A673 (cell line): ENCODE results near the gene NKD2. TPM values are rescaled to one million over a fixed set of nuclear protein-coding genes. Genes with fewer than 3 reads are reported as not detected.

Experiments
- BruUV-seq: library from RNA; stranded (reverse); fragments of 400-500 nt; replicated peaks from 2 replicates; lab custom pipeline; 2021; lab: Mats Ljungman, UMichigan
- CTCF ChIA-PET: fragments of 300-600 bp; sonication (Branson Sonifier 250); formaldehyde crosslinking; loops from one replicate; lab custom pipeline; 2022; ENCODE audit warnings: antibody characterized with exemption; lab: Charles Lee
- POLR2A ChIA-PET: fragments of 300-600 bp; sonication (Branson Sonifier 250); formaldehyde crosslinking; loops from one replicate; lab custom pipeline; 2022; ENCODE audit warnings: antibody characterized with exemption; ENCODE audit not compliant: low non-redundant PET; lab: Charles Lee
- DNase-seq: peaks from one replicate; pipeline ENCODE4 v3.0.0-alpha.2; 2015; ENCODE audit warnings: low spot score
- H3K27ac ChIP-seq: fragments of 200-600 bp; sonication (generic); 2 replicates; pipeline ENCODE4 v1.5.1; 2016; ENCODE audit warnings: mixed run types, low read depth, mild to moderate bottlenecking, mixed read lengths, antibody characterized with exemption, low read length; ENCODE audit not compliant: poor library complexity, severe bottlenecking
- H3K27me3 ChIP-seq: fragments of 200-600 bp; sonication (generic); replicated peaks from 2 replicates; pipeline ENCODE4 v1.6.1; 2017; ENCODE audit warnings: mixed run types, low read depth, mild to moderate bottlenecking, mixed read lengths, antibody characterized with exemption, low read length; ENCODE audit not compliant: insufficient read depth, poor library complexity
- H3K36me3 ChIP-seq: fragments of 200-600 bp; sonication (generic); 2 replicates; pipeline ENCODE4 v1.6.1; 2016; ENCODE audit warnings: mixed run types, mild to moderate bottlenecking, mixed read lengths, antibody characterized with exemption, low read length; ENCODE audit not compliant: insufficient read depth, poor library complexity, severe bottlenecking
- H3K4me1 ChIP-seq: fragments of 200-600 bp; sonication (generic); 2 replicates; pipeline ENCODE4 v1.6.1; 2017; ENCODE audit warnings: mixed run types, mild to moderate bottlenecking, mixed read lengths, antibody characterized with exemption, low read length; ENCODE audit not compliant: insufficient read depth, poor library complexity, severe bottlenecking
- H3K4me3 ChIP-seq: fragments of 200-600 bp; sonication (generic); 2 replicates; pipeline ENCODE4 v1.5.1; 2016; ENCODE audit warnings: low read depth, mixed run types, mild to moderate bottlenecking, mixed read lengths, low read length; ENCODE audit not compliant: poor library complexity, severe bottlenecking
- H3K9me3 ChIP-seq: fragments of 200-600 bp; sonication (generic); 2 replicates; pipeline ENCODE4 v1.6.1; 2016; ENCODE audit warnings: mixed run types, low read depth, mild to moderate bottlenecking, mixed read lengths, antibody characterized with exemption, low read length; ENCODE audit not compliant: poor library complexity, severe bottlenecking
- CTCF ChIP-seq: fragments of 300-800, 200-600 bp; sonication (generic); conservative IDR thresholded peaks from 2 replicates; pipeline ENCODE4 v1.5.1; 2017; ENCODE audit warnings: low read depth, mild to moderate bottlenecking, antibody characterized with exemption, low read length, moderate library complexity, mixed read lengths
- EZH2 ChIP-seq: fragments of 200-600 bp; sonication (generic); IDR thresholded peaks from 2 replicates; pipeline ENCODE4 v1.6.1; 2017; ENCODE audit warnings: borderline replicate concordance, low read depth, mild to moderate bottlenecking, mixed read lengths, antibody characterized with exemption, low read length; ENCODE audit not compliant: poor library complexity, severe bottlenecking
- intact Hi-C: fragments of 100-400 bp; cut with micrococcal nuclease; formaldehyde crosslinking; loops from one replicate; pipeline ENCODE4 v1.10.0; 2022; ENCODE audit not compliant: unreplicated experiment
- total RNA-seq: library from RNA; stranded (reverse); gene quantifications from 2 replicates; pipeline ENCODE4 v1.2.3, GENCODE V29; 2021

NKD2 gene
- total RNA-seq, 1 experiment from 2014 or later: 23.5 TPM

DNA sequence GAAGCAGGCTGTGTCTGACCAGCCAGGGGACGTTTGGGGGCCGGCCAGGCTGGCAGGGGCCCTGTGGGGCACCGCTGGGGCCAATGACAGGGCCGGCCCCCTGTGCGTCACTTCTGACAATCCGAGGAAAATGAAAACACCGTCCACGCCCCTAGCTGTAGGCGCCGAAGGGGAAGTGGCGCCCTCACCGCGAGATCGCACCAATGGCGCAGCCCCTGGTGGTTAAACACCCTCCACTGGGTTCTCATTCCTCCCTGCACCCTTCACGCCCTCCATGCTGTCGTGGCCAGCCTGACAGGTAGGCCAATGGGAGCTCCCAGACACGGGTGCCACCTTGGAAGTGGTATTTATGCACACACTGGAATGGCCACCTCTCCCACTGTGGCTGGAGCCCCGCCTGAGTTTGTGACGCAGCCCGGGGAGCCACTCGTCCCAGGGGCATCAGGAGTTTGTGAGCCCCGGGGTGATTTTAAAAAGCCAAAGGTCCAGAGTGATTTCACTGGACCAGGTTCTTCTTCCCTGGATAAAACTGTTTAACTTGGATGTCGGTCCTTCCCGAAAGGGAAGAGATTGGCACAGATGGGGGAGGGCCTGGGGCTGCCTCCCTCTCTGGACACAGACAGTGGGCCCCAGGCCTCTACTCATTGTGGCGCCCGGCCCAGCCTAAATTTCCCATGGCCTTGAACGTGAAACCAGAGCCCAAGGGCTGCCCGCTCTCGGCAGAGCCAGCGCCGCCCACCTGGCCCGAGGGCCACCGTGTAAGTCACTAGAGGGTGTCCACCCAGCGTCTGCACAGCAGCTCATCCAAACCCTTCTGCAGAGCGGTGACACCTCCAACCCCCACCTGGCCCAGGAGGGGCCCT is 49.7 kb downstream of the NKD2 start:
- no peak for TF ChIP-seq CTCF
- ChIA-PET POLR2A (no interaction called here), CTCF (no interaction called here)
- H3K9me3 ChIP-seq: no peaks in the 10 kb centered on the region
- no peaks in the 10 kb centered on the region for H3K36me3 ChIP-seq
- H3K27me3 ChIP-seq: no peaks in the 10 kb centered on the region
- no peak for DNase-seq
- H3K4me3 ChIP-seq: no peak overlapping the region
- no TSS peak for BruUV-seq
- no peaks in the 10 kb centered on the region for H3K4me1 ChIP-seq
- intact Hi-C loops: no loop called here
- no peak overlapping the region for H3K27ac ChIP-seq

- BruUV-seq: no TSS peak
- no peaks in the 10 kb centered on the region for H3K4me1 ChIP-seq
- no peak overlapping the region for H3K4me3 ChIP-seq
- intact Hi-C loops: no loop called here
- no peak overlapping the region for H3K27ac ChIP-seq
- TF ChIP-seq EZH2: no peak
- no peak for TF ChIP-seq CTCF
- ChIA-PET POLR2A (no interaction called here), CTCF (no interaction called here)
- no peaks in the 10 kb centered on the region for H3K36me3 ChIP-seq
- no peak for DNase-seq
- H3K9me3 ChIP-seq: no peaks in the 10 kb centered on the region
- H3K27me3 ChIP-seq: no peaks in the 10 kb centered on the region
Observed at GRCh38 chr5:1058988-1059883, 50.6 kb downstream of the NKD2 start.

- TF ChIP-seq CTCF (no peak), EZH2 (no peak)
- Histone ChIP-seq H3K9me3 (no peaks in the 10 kb centered on the region), H3K27me3 (no peaks in the 10 kb centered on the region), H3K4me3 (no peak overlapping the region), H3K4me1 (no peaks in the 10 kb centered on the region), H3K36me3 (no peaks in the 10 kb centered on the region), H3K27ac (no peak overlapping the region)
- no TSS peak for BruUV-seq
- DNase-seq: no peak
- CTCF ChIA-PET: no interaction called here
- intact Hi-C loops: no loop called here
- POLR2A ChIA-PET: no interaction called here
Observed at GRCh38 chr5:1059884-1060263, 51.3 kb downstream of the NKD2 start.
